Astrocyte of the spinal cord (primary cell): ENCODE results near the gene NUF2.
"Not testable (repeated sequence)": the region's sequence is repeated elsewhere in the genome, so short reads cannot be mapped to it uniquely, and the experiment has no call there.

Experiments
- DNase-seq: peaks from one replicate; pipeline ENCODE4 v3.0.0; 2011; ENCODE audit warnings: low read depth, low spot score
- H3K4me3 ChIP-seq: 2 replicates; pipeline ENCODE4 v1.5.1; 2011; ENCODE audit warnings: low read depth, mild to moderate bottlenecking, low read length, moderate library complexity
- CTCF ChIP-seq: IDR thresholded peaks from 2 replicates; pipeline ENCODE4 v1.5.1; 2012; ENCODE audit warnings: low read depth, mild to moderate bottlenecking, low read length, inconsistent platforms
- in situ Hi-C: cut with HindIII; loops from 2 replicates; pipeline ENCODE4 v1.10.0; 2017; ENCODE audit warnings: low sequenced_read_pairs

Gene NUF2

GRCh38 chr1:163321311-163322305 is at the start of gene NUF2:
NUF2 (plus strand) TSS chr1:163321954; CDS start chr1:163326052, 4,098 bp downstream.
- in situ Hi-C loops = loop anchor here (25.0 kb wide), 1 partner anchor 459 kb away; the partner anchor contains the start of gene CCDC190
- H3K4me3 ChIP-seq = peak within 1 kb of the TSS; percentile 79
- DNase-seq = peak; percentile 99
- no peak for TF ChIP-seq CTCF

GRCh38 chr1:163273766-163274441 is 47.9 kb upstream of the NUF2 start:
- no peak overlapping the region for H3K4me3 ChIP-seq
- TF ChIP-seq CTCF = no peak
- in situ Hi-C loops = no loop called here
- DNase-seq = no peak

- in situ Hi-C loops = no loop called here
- no peak for TF ChIP-seq CTCF
- H3K4me3 ChIP-seq = no peak overlapping the region
- DNase-seq = peak; percentile 22
Observed at GRCh38 chr1:163275222-163275621, 46.5 kb upstream of the NUF2 start.

- H3K4me3 ChIP-seq = no peak overlapping the region
- TF ChIP-seq CTCF = no peak
- in situ Hi-C loops = no loop called here
- DNase-seq = no peak
Observed at GRCh38 chr1:163278602-163279001, 43.2 kb upstream of the NUF2 start.

GRCh38 chr1:163284867-163285266 is 36.9 kb upstream of the NUF2 start:
- in situ Hi-C loops, H3K4me3 ChIP-seq: not testable (repeated sequence)
- DNase-seq = peak; percentile 27

GRCh38 chr1:163290025-163290640 is 31.6 kb upstream of the NUF2 start:
- H3K4me3 ChIP-seq = no peak overlapping the region
- no peak for DNase-seq
- TF ChIP-seq CTCF = no peak
- in situ Hi-C loops = no loop called here
